Measurements from ENCODE around the gene INSR. TPM values are rescaled to one million over a fixed set of nuclear protein-coding genes. Genes with fewer than 3 reads are reported as not detected.
"Not testable (repeated sequence)": the region's sequence is repeated elsewhere in the genome, so short reads cannot be mapped to it uniquely, and the experiment has no call there.

INSR gene
- total RNA-seq, 4 donors from 2014 or later = 67.1 to 120 (median 80.2) TPM

- no peak for ATAC-seq (ENCODE audit: low FRiP score)
- no peak for DNase-seq (ENCODE audit: low spot score)
- TF ChIP-seq, protein P1, sequence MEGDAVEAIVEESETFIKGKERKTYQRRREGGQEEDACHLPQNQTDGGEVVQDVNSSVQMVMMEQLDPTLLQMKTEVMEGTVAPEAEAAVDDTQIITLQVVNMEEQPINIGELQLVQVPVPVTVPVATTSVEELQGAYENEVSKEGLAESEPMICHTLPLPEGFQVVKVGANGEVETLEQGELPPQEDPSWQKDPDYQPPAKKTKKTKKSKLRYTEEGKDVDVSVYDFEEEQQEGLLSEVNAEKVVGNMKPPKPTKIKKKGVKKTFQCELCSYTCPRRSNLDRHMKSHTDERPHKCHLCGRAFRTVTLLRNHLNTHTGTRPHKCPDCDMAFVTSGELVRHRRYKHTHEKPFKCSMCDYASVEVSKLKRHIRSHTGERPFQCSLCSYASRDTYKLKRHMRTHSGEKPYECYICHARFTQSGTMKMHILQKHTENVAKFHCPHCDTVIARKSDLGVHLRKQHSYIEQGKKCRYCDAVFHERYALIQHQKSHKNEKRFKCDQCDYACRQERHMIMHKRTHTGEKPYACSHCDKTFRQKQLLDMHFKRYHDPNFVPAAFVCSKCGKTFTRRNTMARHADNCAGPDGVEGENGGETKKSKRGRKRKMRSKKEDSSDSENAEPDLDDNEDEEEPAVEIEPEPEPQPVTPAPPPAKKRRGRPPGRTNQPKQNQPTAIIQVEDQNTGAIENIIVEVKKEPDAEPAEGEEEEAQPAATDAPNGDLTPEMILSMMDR (IDR thresholded peaks at IDR 0.05) = no peak
These were observed 18.6 kb upstream of the INSR start for GRCh38 chr19:7312816-7313215.

GRCh38 chr19:7311911-7312310, 17.7 kb upstream of the INSR start:
- ATAC-seq (ENCODE audit: low FRiP score) (no peak), DNase-seq (ENCODE audit: low spot score) (no peak)
- TF ChIP-seq, protein P1 (IDR thresholded peaks at IDR 0.05) = no peak

DNA sequence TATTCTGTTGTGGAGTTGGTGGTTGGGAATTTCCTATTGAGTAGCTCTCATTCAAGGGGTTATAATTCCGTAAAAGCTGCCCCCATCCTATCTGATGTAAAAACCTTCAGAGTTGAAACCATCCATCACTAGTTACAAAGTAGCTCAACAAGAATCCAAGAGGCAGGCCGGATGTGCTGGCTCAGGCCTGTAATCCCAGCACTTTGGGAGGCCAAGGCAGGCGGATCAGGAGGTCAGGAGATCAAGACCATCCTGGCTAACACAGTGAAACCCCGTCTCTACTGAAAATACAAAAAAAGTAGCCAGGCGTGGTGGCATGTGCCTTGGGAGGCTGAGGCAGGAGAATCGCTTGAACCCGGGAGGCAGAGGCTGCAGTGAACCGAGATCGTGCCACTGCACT, 14.1 kb upstream of the INSR start:
- DNase-seq (ENCODE audit: low spot score); ATAC-seq (ENCODE audit: low FRiP score): not testable (repeated sequence)

- no peak for ATAC-seq (ENCODE audit: low FRiP score)
- DNase-seq (ENCODE audit: low spot score) = no peak
- TF ChIP-seq, protein P1 (IDR thresholded peaks at IDR 0.05) = no peak
These were observed 13.5 kb upstream of the INSR start for GRCh38 chr19:7307590-7308218.

DNA sequence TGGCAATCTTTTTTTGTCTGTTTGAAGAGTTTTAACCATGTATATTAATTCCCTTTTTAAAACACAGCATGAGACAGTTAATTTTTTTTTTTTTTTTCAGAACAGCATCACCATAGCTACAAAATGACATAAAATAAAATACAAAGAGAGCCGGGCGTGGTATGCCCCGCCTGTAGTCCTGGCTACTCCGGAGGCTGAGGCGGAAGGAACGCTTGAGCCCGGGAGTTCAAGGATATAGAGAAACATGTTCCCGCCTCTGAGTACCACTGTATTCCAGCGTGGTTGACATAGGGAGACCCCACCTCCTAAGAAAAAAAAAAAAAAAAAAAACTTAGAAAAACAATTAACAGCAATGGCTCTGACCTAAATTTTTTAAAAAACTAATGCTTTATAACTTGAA, 10.0 kb upstream of the INSR start:
- TF ChIP-seq, protein P1 (IDR thresholded peaks at IDR 0.05) = no peak
- no peak for DNase-seq (ENCODE audit: low spot score)
- ATAC-seq (ENCODE audit: low FRiP score) = no peak

DNA sequence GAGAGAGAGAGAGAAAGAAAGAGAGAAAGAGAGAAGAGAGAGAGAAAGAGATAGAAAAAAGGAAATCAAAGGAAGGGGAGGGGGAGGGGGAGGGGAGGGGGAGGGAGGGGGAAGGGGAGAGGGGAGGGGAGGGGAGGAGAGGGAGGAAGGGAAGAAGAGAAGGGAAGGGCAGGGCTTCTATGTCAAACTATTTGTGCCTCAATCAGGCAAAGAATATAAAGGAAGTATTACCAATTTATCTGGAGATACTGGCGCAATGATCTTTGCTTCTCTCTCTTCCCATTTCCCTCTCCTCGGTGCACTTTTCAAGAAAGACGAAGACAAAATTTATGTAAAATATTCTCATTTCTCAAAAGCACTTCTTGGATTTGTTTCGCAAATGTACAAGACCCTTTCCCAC, 9.3 kb upstream of the INSR start:
- ATAC-seq (ENCODE audit: low FRiP score) = no peak
- TF ChIP-seq, protein P1 (IDR thresholded peaks at IDR 0.05) = no peak
- DNase-seq (ENCODE audit: low spot score) = no peak

- TF ChIP-seq, protein P1 (IDR thresholded peaks at IDR 0.05) = no peak
- DNase-seq (ENCODE audit: low spot score) (no peak), ATAC-seq (ENCODE audit: low FRiP score) (no peak)
These were observed 7.3 kb upstream of the INSR start for GRCh38 chr19:7301525-7301924.
